Spleen (tissue), 11 donors: ENCODE measurements around the gene WBP4. TPM values are rescaled to one million over a fixed set of nuclear protein-coding genes. Genes with fewer than 3 reads are reported as not detected.

Experiments used
- DNase-seq: peaks from one replicate; pipeline ENCODE4 v3.0.0-alpha.2; 2020
- H3K27ac ChIP-seq, 8 donors: fragments of 200-600 bp; sonication (generic) in 7 of 8; 1 replicate in 4 of 8; 2 replicates in 4 of 8; pipeline versions ENCODE4 v1.5.0 to v1.8.0; 2016 to 2021; ENCODE audit warnings: inconsistent platforms in 4 of 8, mild to moderate bottlenecking in 4 of 8, moderate library complexity in 1 of 8
- H3K27me3 ChIP-seq, 7 donors: fragments of 200-600 bp; sonication (generic) in 6 of 7; replicated peaks in 1 of 7; 1 replicate in 4 of 7; 2 replicates in 3 of 7; pipeline versions ENCODE4 v1.5.0 to v1.8.0; 2016 to 2021; ENCODE audit warnings: inconsistent platforms in 3 of 7, mild to moderate bottlenecking in 1 of 7
- H3K36me3 ChIP-seq, 6 donors: fragments of 200-600 bp; sonication (generic) in 5 of 6; 1 replicate in 4 of 6; 2 replicates in 2 of 6; pipeline versions ENCODE4 v1.5.0 to v1.8.0; 2016 to 2021; ENCODE audit warnings: inconsistent platforms in 2 of 6
- H3K4me1 ChIP-seq, 6 donors: fragments of 200-600 bp; sonication (generic) in 5 of 6; 1 replicate in 3 of 6; 2 replicates in 3 of 6; pipeline versions ENCODE4 v1.5.0 to v1.8.0; 2016 to 2021; ENCODE audit warnings: inconsistent platforms in 3 of 6
- H3K4me3 ChIP-seq, 8 donors: fragments of 200-600 bp; sonication (generic) in 7 of 8; 1 replicate in 4 of 8; 2 replicates in 4 of 8; pipeline versions ENCODE4 v1.5.0 to v1.8.0; 2016 to 2021; ENCODE audit warnings: inconsistent platforms in 4 of 8, mild to moderate bottlenecking in 4 of 8, moderate library complexity in 2 of 8
- H3K9me3 ChIP-seq, 8 donors: fragments of 200-600 bp; sonication (generic) in 7 of 8; 1 replicate in 4 of 8; 2 replicates in 4 of 8; pipeline versions ENCODE4 v1.5.0 to v1.8.0; 2016 to 2021; ENCODE audit warnings: inconsistent platforms in 4 of 8
- CTCF ChIP-seq, 11 experiments: fragments of 200-600 bp in 7 of 11; fragments of 450-650 bp in 4 of 11; sonication (generic) in 4 of 11; IDR thresholded peaks in 8 of 11; conservative IDR thresholded peaks in 3 of 11; 1 replicate in 7 of 11; 2 replicates in 4 of 11; pipeline versions ENCODE4 v1.4.0 to v1.8.0; 2016 to 2021; ENCODE audit warnings: antibody characterized with exemption in 11 of 11, inconsistent platforms in 4 of 11, mild to moderate bottlenecking in 1 of 11
- POLR2A ChIP-seq, 3 donors: fragments of 450-650 bp; IDR thresholded peaks; one replicate each; pipeline ENCODE4 v1.5.1; 2017; ENCODE audit warnings: antibody characterized with exemption in 3 of 3, mild to moderate bottlenecking in 1 of 3
- POLR2AphosphoS5 ChIP-seq, 3 donors: sonication (generic); formaldehyde crosslinking; IDR thresholded peaks; one replicate each; pipeline ENCODE4 v1.5.1; 2017; ENCODE audit warnings: antibody characterized with exemption in 3 of 3
- WGBS, 5 donors: extraction: QIAGEN DNeasy Blood & Tissue Kit in 3 of 5; methylation state at CpG; one replicate each; pipeline versions ENCODE4 v1.1.5 to v1.1.7; 2013 to 2018; 5-methylcytosine and 5-hydroxymethylcytosine counted together
- intact Hi-C: fragments of 100-400 bp; cut with DNase I; formaldehyde crosslinking; loops from one replicate; pipeline ENCODE4 v1.15.0; 2023; ENCODE audit warnings: low total_unique reads
- polyA plus RNA-seq, 3 donors: library from polyadenylated mRNA; stranded (reverse); fragments of 200-250 nt; gene quantifications; one replicate each; pipeline ENCODE4 v1.2.1, GENCODE V29; 2013
- total RNA-seq, 7 donors: library from RNA; depleted of rRNA in 3 of 7; stranded (reverse); fragments of >200 nt in 3 of 7; fragmentation: NEBNext Ultra II Directional in 4 of 7; extraction: Animal tissue kit (Norgen Biotek cat#: 25700) in 4 of 7; gene quantifications; one replicate each; pipeline versions ENCODE4 v1.1.0 to v1.2.1, GENCODE V29; 2016 to 2021
- donor health status: healthy with polysubstance abuse.
- donor health status: DM: no; HTN: no; CAD: no; lungs with moderate emphysema.
- donor health status: DM: no; HTN: no; CAD: no.
- donor health status: Bipolar disorder and iron deficiency.
- donor health status: healthy.
- donor health status: DM: no; HTN: no; CAD: no.
- donor health status: DM: yes; HTN: yes; CAD: no.

The WBP4 gene
- total and polyA plus RNA-seq, 10 donors: 7.0 to 9.2 (median 8.4) TPM

GRCh38 chr13:41065078-41065477 lies 3.8 kb downstream of the WBP4 start:
- peaks cover 0 to 66% (median 46%) of the 10 kb centered on the region in 6 donors for H3K36me3 ChIP-seq
- H3K4me1 ChIP-seq: peaks cover 12 to 38% (median 24%) of the 10 kb centered on the region in 6 donors
- intact Hi-C loops: no loop called here
- H3K27me3 ChIP-seq: no peaks in the 10 kb centered on the region
- no peaks in the 10 kb centered on the region for H3K9me3 ChIP-seq
- DNase-seq: no peak
- H3K27ac ChIP-seq: no peak overlapping the region
- no peak overlapping the region for H3K4me3 ChIP-seq
- no peak for TF ChIP-seq POLR2A (IDR thresholded peaks at IDR 0.05)
- no peak for TF ChIP-seq CTCF (IDR thresholded peaks at IDR 0.05 in 8 of 11, conservative IDR thresholded peaks at IDR 0.05 in 3 of 11)
- no peak for TF ChIP-seq POLR2AphosphoS5 (IDR thresholded peaks at IDR 0.05)

- WGBS, 5 donors: 88 to 95% (median 91%) methylated on average over 9 of the region's 9 CpGs
- Histone ChIP-seq H3K4me1 (peaks cover 0 to 7% (median 0%) of the 10 kb centered on the region in 6 donors), H3K27ac (no peak overlapping the region), H3K9me3 (no peaks in the 10 kb centered on the region), H3K36me3 (peaks cover 0 to 99% (median 78%) of the 10 kb centered on the region in 6 donors), H3K4me3 (no peak overlapping the region), H3K27me3 (no peaks in the 10 kb centered on the region)
- no peak for TF ChIP-seq POLR2AphosphoS5 (IDR thresholded peaks at IDR 0.05)
- TF ChIP-seq POLR2A (IDR thresholded peaks at IDR 0.05): no peak
- no peak for TF ChIP-seq CTCF (IDR thresholded peaks at IDR 0.05 in 8 of 11, conservative IDR thresholded peaks at IDR 0.05 in 3 of 11)
- intact Hi-C loops: loop anchor here (10.0 kb wide), 1 partner anchor 50 kb away; no protein-coding TSS in a partner anchor
- no peak for DNase-seq
These were observed 13.2 kb downstream of the WBP4 start for GRCh38 chr13:41074523-41074922.

- no peak overlapping the region for H3K27ac ChIP-seq
- no peak for DNase-seq
- H3K27me3 ChIP-seq: no peaks in the 10 kb centered on the region
- peaks cover 0 to 7% (median 0%) of the 10 kb centered on the region in 6 donors for H3K4me1 ChIP-seq
- intact Hi-C loops: loop anchor here (5.0 to 10.0 kb wide), 2 partner anchors 50 to 147 kb away; no protein-coding TSS in a partner anchor
- H3K36me3 ChIP-seq: peaks cover 0 to 99% (median 76%) of the 10 kb centered on the region in 6 donors
- WGBS, 5 donors: 37 to 67% (median 52%) methylated on average over 1 of the region's 1 CpG
- H3K9me3 ChIP-seq: no peaks in the 10 kb centered on the region
- no peak overlapping the region for H3K4me3 ChIP-seq
- TF ChIP-seq POLR2A (IDR thresholded peaks at IDR 0.05) (no peak), CTCF (IDR thresholded peaks at IDR 0.05 in 8 of 11, conservative IDR thresholded peaks at IDR 0.05 in 3 of 11) (peak in 8 of 11 experiments; percentile 27 to 65 (median 52))
These were observed 13.7 kb downstream of the WBP4 start for GRCh38 chr13:41075034-41075433.

GRCh38 chr13:41075485-41075884 lies 14.2 kb downstream of the WBP4 start:
- intact Hi-C loops: loop anchor here (5.0 to 10.0 kb wide), 2 partner anchors 49 to 147 kb away; no protein-coding TSS in a partner anchor
- WGBS, 5 donors: 88 to 96% (median 92%) methylated on average over 7 of the region's 7 CpGs
- no peak for TF ChIP-seq POLR2A (IDR thresholded peaks at IDR 0.05)
- TF ChIP-seq POLR2AphosphoS5 (IDR thresholded peaks at IDR 0.05): no peak
- TF ChIP-seq CTCF (IDR thresholded peaks at IDR 0.05 in 8 of 11, conservative IDR thresholded peaks at IDR 0.05 in 3 of 11): no peak
- H3K27me3 ChIP-seq: no peaks in the 10 kb centered on the region
- no peak for DNase-seq
- H3K36me3 ChIP-seq: peaks cover 0 to 99% (median 74%) of the 10 kb centered on the region in 6 donors
- no peak overlapping the region for H3K27ac ChIP-seq
- no peaks in the 10 kb centered on the region for H3K9me3 ChIP-seq
- peaks cover 0 to 7% (median 0%) of the 10 kb centered on the region in 6 donors for H3K4me1 ChIP-seq
- H3K4me3 ChIP-seq: no peak overlapping the region
